Suprapubic skin (tissue), 4 donors: ENCODE measurements around the gene HOXB3. TPM values are rescaled to one million over a fixed set of nuclear protein-coding genes. Genes with fewer than 3 reads are reported as not detected.

ENCODE experiments used
- DNase-seq, 2 donors: peaks; one replicate each; pipeline ENCODE4 v3.0.0-alpha.2; 2019; ENCODE audit warnings: low spot score in 2 of 2
- H3K27ac ChIP-seq: fragments of 200-600 bp; sonication (generic); one replicate; pipeline ENCODE4 v1.5.1; 2019
- H3K27me3 ChIP-seq: fragments of 200-600 bp; sonication (generic); one replicate; pipeline ENCODE4 v1.5.1; 2019
- H3K36me3 ChIP-seq: fragments of 200-600 bp; sonication (generic); one replicate; pipeline ENCODE4 v1.5.1; 2019
- H3K4me1 ChIP-seq: fragments of 200-600 bp; sonication (generic); one replicate; pipeline ENCODE4 v1.5.1; 2019
- H3K4me3 ChIP-seq: fragments of 200-600 bp; sonication (generic); one replicate; pipeline ENCODE4 v1.5.1; 2019; ENCODE audit warnings: mild to moderate bottlenecking
- H3K9me3 ChIP-seq: fragments of 200-600 bp; sonication (generic); one replicate; pipeline ENCODE4 v1.5.1; 2019
- EP300 ChIP-seq: sonication (generic); formaldehyde crosslinking; IDR thresholded peaks from one replicate; pipeline ENCODE4 v1.6.1; 2017; ENCODE audit warnings: antibody characterized with exemption
- POLR2A ChIP-seq, 2 donors: fragments of 450-650 bp; IDR thresholded peaks; one replicate each; pipeline ENCODE4 v1.6.1; 2017; ENCODE audit warnings: antibody characterized with exemption in 2 of 2, mild to moderate bottlenecking in 2 of 2, moderate library complexity in 2 of 2
- POLR2AphosphoS5 ChIP-seq, 3 donors: sonication (generic); formaldehyde crosslinking; IDR thresholded peaks; one replicate each; pipeline ENCODE4 v1.6.1; 2017; ENCODE audit warnings: antibody characterized with exemption in 3 of 3
- WGBS: methylation state at CpG from one replicate; pipeline ENCODE4 v1.1.5; 2018; 5-methylcytosine and 5-hydroxymethylcytosine counted together
- total RNA-seq, 4 donors: library from RNA; depleted of rRNA; stranded (reverse); fragments of >200 nt; gene quantifications; one replicate each; pipeline ENCODE4 v1.1.0, GENCODE V29; 2016
- TF ChIP-seq, protein P1 (sequence below), 2 donors: fragments of 200-600 bp in 1 of 2; fragments of 450-650 bp in 1 of 2; sonication (generic) in 1 of 2; IDR thresholded peaks; one replicate each; pipeline ENCODE4 v1.5.1; 2016 to 2019; ENCODE audit warnings: antibody characterized with exemption in 2 of 2, mild to moderate bottlenecking in 1 of 2, moderate library complexity in 1 of 2

Gene HOXB3
- total RNA-seq, 4 donors from 2014 or later = 2.3 to 20.8 (median 3.9) TPM

DNA sequence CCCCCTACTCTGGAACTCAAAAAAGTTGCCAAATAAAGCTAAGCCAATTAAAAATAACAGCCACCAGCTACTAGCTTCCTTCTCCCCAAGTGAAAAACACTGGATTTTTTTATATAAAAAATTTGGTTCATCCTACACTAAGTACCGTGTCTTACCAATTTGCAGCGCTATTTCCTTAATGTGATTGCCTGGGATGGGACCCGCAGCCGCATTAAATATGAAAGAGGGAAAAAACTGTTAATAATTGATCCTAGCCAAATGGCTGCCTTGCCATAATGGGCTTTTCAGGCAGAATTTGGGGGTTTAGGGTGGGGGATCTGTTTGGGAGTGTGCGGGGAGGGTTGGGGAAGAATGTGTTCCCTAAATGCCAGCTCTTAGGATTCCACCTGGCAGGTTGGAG is 34.1 kb upstream of the HOXB3 start:
- Histone ChIP-seq H3K9me3 (no peaks in the 10 kb centered on the region), H3K27me3 (peaks cover 100% of the 10 kb centered on the region), H3K4me3 (no peak overlapping the region), H3K4me1 (peaks cover 27% of the 10 kb centered on the region), H3K27ac (no peak overlapping the region), H3K36me3 (no peaks in the 10 kb centered on the region)
- 50% methylated on average over 5 of the region's 5 CpGs for WGBS
- TF ChIP-seq EP300 (no peak), POLR2A (IDR thresholded peaks at IDR 0.05) (no peak), POLR2AphosphoS5 (IDR thresholded peaks at IDR 0.05) (no peak)
- TF ChIP-seq, protein P1, sequence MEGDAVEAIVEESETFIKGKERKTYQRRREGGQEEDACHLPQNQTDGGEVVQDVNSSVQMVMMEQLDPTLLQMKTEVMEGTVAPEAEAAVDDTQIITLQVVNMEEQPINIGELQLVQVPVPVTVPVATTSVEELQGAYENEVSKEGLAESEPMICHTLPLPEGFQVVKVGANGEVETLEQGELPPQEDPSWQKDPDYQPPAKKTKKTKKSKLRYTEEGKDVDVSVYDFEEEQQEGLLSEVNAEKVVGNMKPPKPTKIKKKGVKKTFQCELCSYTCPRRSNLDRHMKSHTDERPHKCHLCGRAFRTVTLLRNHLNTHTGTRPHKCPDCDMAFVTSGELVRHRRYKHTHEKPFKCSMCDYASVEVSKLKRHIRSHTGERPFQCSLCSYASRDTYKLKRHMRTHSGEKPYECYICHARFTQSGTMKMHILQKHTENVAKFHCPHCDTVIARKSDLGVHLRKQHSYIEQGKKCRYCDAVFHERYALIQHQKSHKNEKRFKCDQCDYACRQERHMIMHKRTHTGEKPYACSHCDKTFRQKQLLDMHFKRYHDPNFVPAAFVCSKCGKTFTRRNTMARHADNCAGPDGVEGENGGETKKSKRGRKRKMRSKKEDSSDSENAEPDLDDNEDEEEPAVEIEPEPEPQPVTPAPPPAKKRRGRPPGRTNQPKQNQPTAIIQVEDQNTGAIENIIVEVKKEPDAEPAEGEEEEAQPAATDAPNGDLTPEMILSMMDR (IDR thresholded peaks at IDR 0.05) = no peak
- no peak for DNase-seq

DNA sequence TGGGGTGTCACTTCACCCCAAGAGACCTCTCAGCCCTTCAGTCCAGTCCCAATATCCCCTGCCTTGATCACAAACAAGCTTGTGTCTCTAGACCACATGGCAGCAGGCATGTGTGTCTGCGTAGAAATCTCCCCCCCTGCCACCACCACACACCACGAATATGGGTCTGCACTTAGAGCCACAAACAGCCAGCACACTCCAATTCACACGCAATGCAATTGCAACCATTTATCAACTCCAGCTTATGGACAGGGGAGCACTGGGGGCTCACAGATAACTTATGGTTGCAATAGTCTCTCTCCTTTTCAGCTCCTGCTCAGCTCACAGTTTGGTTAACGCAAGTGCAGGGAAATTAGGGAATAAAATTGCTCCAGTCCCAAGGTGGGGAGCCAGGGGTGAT is 33.5 kb upstream of the HOXB3 start:
- peaks cover 33% of the 10 kb centered on the region for H3K4me1 ChIP-seq
- H3K27me3 ChIP-seq = peaks cover 100% of the 10 kb centered on the region
- H3K36me3 ChIP-seq = no peaks in the 10 kb centered on the region
- no peak overlapping the region for H3K4me3 ChIP-seq
- TF ChIP-seq POLR2AphosphoS5 (IDR thresholded peaks at IDR 0.05) = no peak
- no peak overlapping the region for H3K27ac ChIP-seq
- no peak for DNase-seq
- WGBS = 47% methylated on average over 4 of the region's 4 CpGs
- H3K9me3 ChIP-seq = no peaks in the 10 kb centered on the region

DNA sequence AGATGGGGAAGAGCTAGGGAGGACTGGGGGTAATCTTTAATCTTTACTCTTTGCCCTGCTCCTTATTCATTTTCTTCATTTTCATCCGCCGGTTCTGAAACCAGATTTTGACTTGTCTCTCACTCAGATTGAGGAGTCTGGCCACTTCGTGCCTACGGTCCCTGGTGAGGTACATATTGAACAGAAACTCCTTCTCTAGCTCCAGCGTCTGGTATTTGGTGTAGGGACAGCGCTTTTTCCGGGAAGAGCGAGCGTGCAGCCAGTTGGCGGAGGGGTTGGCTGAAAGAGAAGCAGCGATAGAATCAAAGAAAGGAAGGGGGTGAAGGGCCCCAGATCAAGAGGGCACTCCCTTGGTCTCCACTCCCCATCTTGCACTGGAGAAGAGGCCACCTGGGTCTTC is 32.8 kb upstream of the HOXB3 start:
- H3K9me3 ChIP-seq = no peaks in the 10 kb centered on the region
- peaks cover 100% of the 10 kb centered on the region for H3K27me3 ChIP-seq
- peaks cover 40% of the 10 kb centered on the region for H3K4me1 ChIP-seq
- no peak for DNase-seq
- H3K36me3 ChIP-seq = no peaks in the 10 kb centered on the region
- H3K27ac ChIP-seq = no peak overlapping the region
- no peak overlapping the region for H3K4me3 ChIP-seq
- 68% methylated on average over 11 of the region's 11 CpGs for WGBS
- TF ChIP-seq POLR2AphosphoS5 (IDR thresholded peaks at IDR 0.05) (no peak), POLR2A (IDR thresholded peaks at IDR 0.05) (no peak), EP300 (no peak)
- TF ChIP-seq, protein P1 (IDR thresholded peaks at IDR 0.05) = no peak

DNA sequence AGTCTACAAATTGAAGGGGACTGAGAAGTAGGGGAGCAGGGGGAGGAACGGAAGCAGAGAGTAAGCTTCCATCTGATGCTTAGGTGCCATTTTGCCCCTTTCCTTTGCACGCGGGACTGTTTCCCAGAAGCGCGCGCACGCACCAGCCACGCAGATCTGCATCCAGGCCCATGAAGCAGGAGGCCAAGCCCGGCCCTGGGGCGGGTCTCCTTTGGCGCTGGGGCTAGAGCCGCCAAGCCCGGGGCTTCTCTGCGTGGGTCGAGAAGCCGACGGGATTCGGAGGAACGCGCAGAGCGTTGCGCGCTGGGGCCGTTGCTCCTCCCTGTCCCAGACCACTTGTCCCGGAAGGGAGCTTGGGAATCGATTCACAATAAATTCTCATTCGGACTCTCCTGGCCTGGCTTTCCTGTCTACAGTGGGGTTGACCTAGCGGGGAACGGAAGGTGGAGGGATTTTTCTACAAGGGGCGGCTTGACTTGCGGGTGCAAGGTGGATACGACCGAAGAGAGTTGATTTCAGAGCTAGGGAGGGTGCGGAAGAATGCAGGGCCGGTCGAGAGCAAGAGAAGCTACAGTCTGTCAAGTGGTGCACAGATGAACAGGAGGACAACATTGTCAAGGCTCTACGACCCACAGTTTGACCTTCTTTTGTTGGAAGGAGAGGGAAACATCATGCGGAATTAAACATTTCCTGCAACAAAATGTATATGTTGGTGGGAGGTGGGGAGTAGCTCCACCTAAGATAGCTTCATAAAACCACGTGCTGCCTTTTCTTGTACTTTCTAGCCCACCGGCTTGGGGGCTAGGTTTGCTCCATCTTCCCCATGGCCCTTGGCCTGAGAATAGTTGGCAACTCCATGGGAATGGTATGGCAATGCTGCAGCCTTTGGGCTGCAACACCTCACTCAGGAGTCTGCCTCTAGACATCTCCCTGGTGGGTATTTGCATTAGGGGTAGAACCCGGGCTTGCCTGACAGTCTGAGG is 31.7 kb upstream of the HOXB3 start:
- H3K27ac ChIP-seq = no peak overlapping the region
- no peaks in the 10 kb centered on the region for H3K9me3 ChIP-seq
- no peak for TF ChIP-seq POLR2A (IDR thresholded peaks at IDR 0.05)
- TF ChIP-seq, protein P1 (IDR thresholded peaks at IDR 0.05) = no peak
- no peak for TF ChIP-seq EP300
- no peak for TF ChIP-seq POLR2AphosphoS5 (IDR thresholded peaks at IDR 0.05)
- 62% methylated on average over 40 of the region's 41 CpGs for WGBS
- peaks cover 100% of the 10 kb centered on the region for H3K27me3 ChIP-seq
- no peak overlapping the region for H3K4me3 ChIP-seq
- no peak for DNase-seq
- peaks cover 39% of the 10 kb centered on the region for H3K4me1 ChIP-seq
- no peaks in the 10 kb centered on the region for H3K36me3 ChIP-seq

DNA sequence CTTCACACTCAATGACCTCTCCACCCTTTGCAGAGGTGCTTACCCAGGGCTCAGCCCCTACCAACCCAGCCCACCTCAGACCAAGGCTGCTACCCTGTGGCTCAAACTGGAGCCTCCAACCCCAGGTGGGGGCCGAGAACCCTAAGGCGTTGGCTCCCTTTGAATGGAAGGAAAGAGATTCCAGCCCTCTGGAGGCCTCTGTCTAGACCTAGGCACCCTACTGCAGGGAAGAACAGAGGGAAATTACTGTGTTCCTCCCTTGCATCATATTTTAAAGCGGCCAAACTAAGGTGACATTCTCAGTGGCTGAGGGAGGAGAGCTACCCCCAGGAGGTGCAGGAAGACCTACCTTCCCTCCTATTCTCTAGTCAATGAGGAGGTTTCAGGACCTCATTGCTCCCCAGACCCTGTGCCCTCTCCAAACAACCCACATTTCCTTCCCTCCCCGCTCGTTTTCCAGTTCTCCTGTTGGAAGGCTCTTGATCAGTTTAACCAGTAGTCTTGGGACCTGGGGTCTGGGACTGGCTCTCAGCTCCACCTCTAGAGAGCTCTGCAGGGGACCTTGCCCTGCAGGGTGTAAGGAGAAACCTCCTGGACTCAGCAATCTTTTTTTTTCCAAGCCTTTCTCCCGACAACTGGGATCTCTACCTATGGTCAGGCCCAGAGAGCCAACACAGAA is 30.6 kb upstream of the HOXB3 start:
- WGBS = 72% methylated on average over 6 of the region's 6 CpGs
- no peak overlapping the region for H3K4me3 ChIP-seq
- H3K36me3 ChIP-seq = no peaks in the 10 kb centered on the region
- no peaks in the 10 kb centered on the region for H3K9me3 ChIP-seq
- no peak for TF ChIP-seq POLR2A (IDR thresholded peaks at IDR 0.05)
- TF ChIP-seq, protein P1 (IDR thresholded peaks at IDR 0.05) = no peak
- no peak for TF ChIP-seq EP300
- TF ChIP-seq POLR2AphosphoS5 (IDR thresholded peaks at IDR 0.05) = no peak
- DNase-seq = no peak
- peaks cover 100% of the 10 kb centered on the region for H3K27me3 ChIP-seq
- no peak overlapping the region for H3K27ac ChIP-seq
- peaks cover 28% of the 10 kb centered on the region for H3K4me1 ChIP-seq
